GM18505 (cell line): ENCODE measurements around the gene IGFBP3.

Experiments
- ATAC-seq: cut with Tn5 transposase; IDR thresholded peaks from one replicate; pipeline ENCODE4 v1.9.1; 2021; ENCODE audit not compliant: unreplicated experiment
- POLR2A ChIP-seq: IDR thresholded peaks from 4 replicates; pipeline ENCODE4 v1.6.1; 2011; ENCODE audit warnings: borderline replicate concordance; ENCODE audit not compliant: insufficient read depth, insufficient read length; ENCODE audit errors: extremely low read depth

The IGFBP3 gene

GRCh38 chr7:45917064-45917463, 4.0 kb downstream of the IGFBP3 start:
- no peak for ATAC-seq
- no peak for TF ChIP-seq POLR2A

GRCh38 chr7:45915606-45916005, 5.5 kb downstream of the IGFBP3 start:
- no peak for ATAC-seq
- TF ChIP-seq POLR2A: no peak

GRCh38 chr7:45914911-45915310, 6.2 kb downstream of the IGFBP3 start:
- no peak for TF ChIP-seq POLR2A
- no peak for ATAC-seq

DNA sequence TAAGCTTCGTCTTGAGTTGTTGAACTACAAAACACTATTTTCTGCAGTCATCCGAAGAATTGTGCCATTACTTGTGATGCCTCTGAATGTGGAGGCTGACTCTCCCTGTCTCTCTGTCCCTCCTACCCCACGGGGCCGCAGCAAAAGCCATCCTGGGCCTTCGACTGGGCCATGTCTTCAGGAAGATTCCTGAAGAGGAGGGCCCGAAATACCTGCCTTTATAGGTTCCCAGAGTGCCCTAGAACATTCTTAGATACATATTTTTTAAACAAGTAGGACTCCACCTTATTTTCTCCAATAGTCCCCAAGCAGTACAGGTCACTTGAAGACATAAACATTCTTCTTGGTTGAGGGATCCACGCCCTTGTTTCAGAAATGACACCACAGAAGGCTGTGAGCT, 8.1 kb downstream of the IGFBP3 start:
- no peak for TF ChIP-seq POLR2A
- no peak for ATAC-seq

GRCh38 chr7:45911311-45911710, 9.8 kb downstream of the IGFBP3 start:
- TF ChIP-seq POLR2A: no peak
- ATAC-seq: no peak

- no peak for TF ChIP-seq POLR2A
- ATAC-seq: no peak
These were observed 10.2 kb downstream of the IGFBP3 start for GRCh38 chr7:45910855-45911254.

- no peak for ATAC-seq
These were observed 11.5 kb downstream of the IGFBP3 start for GRCh38 chr7:45909561-45909960.

DNA sequence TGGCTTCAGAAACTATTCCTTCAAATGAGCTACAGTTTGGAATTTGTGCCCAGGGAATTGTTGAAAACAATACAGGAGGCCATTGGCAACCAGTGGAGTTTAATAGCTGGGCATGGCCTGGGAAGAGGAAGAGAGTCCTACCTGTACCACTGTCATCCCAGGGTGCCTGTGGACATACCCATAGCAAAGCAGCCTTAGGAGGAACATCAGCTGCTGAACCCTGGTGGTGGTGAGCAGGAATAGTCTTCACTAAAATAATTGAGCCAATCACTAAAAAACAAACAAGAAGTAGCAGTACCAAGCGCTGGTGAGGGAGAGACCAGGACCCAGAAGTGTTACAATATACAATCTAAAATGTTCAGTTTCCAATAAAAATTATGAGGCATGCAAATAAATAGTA, 18.3 kb downstream of the IGFBP3 start:
- no peak for TF ChIP-seq POLR2A
- ATAC-seq: no peak

More at GRCh38 chr7:45909561-45909960, 11.5 kb downstream of the IGFBP3 start:
- no peak for TF ChIP-seq POLR2A

GRCh38 chr7:45901566-45901965, 19.5 kb downstream of the IGFBP3 start:
- ATAC-seq: no peak
- no peak for TF ChIP-seq POLR2A

- no peak for ATAC-seq
- no peak for TF ChIP-seq POLR2A
These were observed 22.9 kb downstream of the IGFBP3 start for GRCh38 chr7:45898222-45898621.

DNA sequence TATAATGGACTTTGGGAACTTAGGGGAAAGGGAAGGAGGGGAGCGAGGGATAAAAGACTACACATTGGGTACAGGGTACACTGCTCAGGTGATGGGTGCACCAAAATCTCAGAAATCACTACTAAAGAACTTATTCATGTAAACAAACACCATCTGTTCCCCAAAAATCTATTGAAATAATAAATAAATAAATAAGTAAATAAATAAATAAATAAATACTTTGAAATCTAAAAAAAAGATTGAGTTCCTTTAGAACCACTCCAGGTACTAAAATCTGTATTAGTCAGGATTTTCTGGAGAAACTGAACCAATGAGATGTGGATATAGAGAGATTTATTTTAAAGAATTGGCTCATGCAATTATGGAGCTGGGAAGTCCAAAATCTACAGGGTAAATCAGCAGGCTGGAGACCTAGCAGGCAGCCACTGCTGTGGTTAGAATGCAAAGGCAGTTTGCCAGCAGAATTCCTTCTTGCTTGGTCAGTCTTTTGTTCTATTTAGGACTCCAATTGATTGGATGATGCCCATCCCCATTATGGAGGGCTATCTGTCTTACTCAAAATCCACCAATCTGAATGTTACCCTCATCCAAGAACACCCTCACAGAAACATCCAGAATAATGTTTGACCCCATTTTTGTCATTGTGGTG, 23.9 kb downstream of the IGFBP3 start:
- ATAC-seq: no peak
- no peak for TF ChIP-seq POLR2A

GRCh38 chr7:45894665-45895062, 26.4 kb downstream of the IGFBP3 start:
- no peak for ATAC-seq
- no peak for TF ChIP-seq POLR2A

DNA sequence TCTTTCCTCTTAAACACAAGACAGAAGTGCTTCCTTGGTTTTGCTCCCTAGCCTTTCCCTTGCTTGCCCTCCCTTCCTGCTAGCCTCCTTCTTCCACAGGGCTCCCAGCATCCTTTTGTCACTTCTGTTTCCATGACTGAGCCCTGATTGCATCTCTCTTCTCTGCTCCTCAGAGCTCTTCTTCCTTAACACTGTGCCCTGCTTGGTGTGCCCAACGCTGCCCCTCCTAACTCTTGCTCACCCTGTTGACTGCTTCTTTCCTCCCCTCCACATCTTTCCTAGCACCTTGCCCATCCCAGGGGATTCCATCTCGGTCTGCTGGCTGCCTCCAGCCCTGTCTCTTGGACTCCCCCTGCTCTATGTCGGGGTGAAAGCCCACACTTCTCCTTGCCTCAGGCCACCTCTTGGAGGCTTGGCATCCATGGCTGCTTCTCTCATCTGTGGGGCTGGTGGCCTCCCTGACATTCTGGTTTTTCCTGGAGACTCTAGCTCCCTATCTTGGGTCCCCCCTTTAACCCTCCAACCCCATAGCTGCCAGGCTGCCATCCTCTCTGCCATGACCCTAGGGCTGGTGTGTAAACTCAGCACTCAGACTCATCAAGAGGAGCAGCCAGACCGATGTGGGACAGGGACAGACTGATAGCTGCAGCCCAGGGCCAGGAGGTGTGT, 26.9 kb downstream of the IGFBP3 start:
- no peak for ATAC-seq
- no peak for TF ChIP-seq POLR2A

GRCh38 chr7:45893374-45893995, 27.6 kb downstream of the IGFBP3 start:
- no peak for ATAC-seq
- TF ChIP-seq POLR2A: no peak
